HG02885 (cell line): Measurements from ENCODE around the gene TRIM60.
A peak's percentile ranks its signal among the peaks of the same experiment; 100 is the strongest.
"Not testable (repeated sequence)": the region's sequence is repeated elsewhere in the genome, so short reads cannot be mapped to it uniquely, and the experiment has no call there.

Experiments used
- ATAC-seq: cut with Tn5 transposase; IDR thresholded peaks from one replicate; pipeline ENCODE4 v1.9.1; 2021; ENCODE audit warnings: mild to moderate bottlenecking; ENCODE audit not compliant: unreplicated experiment, poor library complexity

The TRIM60 gene

DNA sequence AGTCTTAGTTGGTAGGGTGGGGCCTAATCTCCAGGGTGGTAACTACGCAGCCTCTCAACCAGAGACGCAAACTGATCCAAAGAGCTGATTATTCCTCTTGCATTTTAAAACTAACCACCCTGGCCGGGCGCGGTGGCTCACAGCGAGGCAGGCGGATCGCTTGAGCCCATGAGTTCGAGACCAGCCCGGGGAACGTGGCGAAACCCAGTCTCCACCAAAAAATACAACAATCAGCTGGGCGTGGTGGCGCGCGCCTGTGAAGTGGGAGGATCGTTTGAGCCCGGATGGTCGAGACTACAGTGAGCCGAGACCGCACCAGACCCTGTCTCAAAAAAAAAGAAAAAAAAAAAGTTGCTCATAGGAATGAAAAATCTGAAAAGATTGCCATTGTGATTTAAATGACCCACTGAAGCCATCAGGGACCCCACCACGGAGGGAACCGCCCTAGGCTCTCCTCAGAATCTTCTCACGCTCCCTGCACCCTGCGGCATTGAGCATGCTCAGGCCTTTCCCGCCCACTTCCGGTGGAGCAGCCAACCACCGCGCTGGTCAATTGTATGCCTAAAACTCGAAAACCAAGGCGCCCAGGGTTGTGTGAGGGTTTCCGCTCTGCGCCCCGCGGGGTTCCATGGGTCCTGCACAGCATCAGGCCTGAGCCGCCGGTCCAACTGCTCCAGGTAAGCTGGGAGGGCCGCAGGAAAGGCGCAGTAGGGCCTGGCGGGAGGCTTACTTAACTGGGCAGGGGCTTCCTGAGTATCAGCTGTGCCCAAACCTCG lies at the start of gene TRIM60:
Gene TRIM60 (plus strand): TSS at position 564 of the 776 bp plus-strand sequence. CDS start 8,074 bp downstream, outside the sequence.
- no peak for ATAC-seq

DNA sequence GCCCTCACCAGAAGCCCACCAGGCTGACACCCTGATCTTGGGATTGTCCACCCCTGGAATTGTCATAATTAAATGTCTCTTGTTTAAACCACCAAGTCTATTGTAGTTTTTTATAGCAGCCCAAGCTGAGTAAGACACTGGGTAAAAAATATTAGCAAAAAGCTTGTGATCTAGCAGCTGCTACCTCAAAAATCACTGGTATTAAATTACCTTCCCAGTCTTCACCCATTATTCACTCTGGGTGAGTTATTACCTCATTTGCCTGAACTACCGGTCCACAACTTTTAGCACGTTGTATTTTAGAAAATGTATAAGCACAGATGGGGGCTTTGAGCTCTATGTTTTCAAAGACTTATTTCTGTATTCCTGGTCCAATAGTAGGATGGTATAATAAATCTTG lies 42.3 kb upstream of the TRIM60 start:
- no peak for ATAC-seq

DNA sequence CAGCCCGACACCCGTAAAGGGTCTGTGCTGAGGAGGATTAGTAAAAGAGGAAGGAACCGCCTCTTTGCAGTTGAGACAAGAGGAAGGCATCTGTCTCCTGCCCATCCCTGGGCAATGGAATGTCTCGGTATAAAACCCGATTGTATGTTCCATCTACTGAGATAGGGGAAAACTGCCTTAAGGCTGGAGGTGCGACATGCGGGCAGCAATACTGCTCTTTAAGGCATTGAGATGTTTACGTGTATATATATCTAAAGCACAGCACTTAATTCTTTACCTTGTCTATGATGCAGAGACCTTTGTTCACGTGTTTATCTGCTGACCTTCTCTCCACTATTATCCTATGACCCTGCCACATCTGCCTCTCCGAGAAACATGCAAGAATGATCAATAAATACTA lies 41.0 kb upstream of the TRIM60 start:
- not testable (repeated sequence) for ATAC-seq

DNA sequence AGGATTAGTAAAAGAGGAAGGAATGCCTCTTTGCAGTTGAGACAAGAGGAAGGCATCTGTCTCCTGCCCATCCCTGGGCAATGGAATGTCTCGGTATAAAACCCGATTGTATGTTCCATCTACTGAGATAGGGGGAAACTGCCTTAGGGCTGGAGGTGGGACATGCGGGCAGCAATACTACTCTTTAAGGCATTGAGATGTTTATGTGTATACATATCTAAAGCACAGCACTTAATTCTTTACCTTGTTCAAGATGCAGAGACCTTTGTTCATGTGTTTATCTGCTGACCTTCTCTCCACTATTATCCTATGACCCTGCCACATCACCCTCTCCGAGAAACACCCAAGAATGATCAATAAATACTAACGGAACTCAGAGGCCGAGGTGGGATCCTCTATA lies 35.7 kb upstream of the TRIM60 start:
- ATAC-seq, result not testable (repeated sequence)

DNA sequence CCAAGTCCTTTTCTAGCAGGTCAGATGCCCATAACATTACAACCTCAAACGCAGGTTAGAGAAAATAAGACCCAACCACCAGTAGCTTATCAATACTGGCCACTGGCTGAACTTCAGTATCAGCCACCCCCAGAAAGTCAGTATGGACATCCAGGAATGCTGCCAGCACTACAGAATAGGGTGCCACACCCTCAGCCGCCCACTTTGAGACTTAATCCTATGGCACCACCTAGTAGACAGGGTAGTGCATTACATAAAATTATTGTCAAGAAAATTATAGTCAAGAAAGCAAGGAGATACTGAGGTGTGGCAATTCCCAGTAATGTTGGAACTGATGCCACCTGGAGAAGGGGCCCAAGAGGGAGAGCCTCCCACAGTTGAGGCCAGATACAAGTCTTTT lies 34.5 kb upstream of the TRIM60 start:
- ATAC-seq, result no peak

DNA sequence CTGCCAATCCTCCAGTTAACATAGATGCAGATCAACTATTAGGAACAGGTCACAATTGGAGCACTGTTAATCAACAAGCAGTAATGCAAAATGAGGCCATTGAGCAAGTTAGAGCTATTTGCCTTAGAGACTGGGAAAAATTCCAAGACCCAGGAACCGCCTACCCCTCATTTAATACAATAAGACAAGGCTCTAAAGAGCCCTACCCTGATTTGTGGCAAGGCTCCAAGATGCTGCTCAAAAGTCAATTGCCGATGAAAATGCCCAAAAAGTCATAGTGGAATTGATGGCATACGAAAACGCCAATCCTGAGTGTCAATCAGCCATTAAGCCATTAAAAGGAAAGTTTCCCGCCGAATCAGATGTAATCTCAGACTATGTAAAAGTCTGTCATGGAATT lies 33.9 kb upstream of the TRIM60 start:
- ATAC-seq, result no peak

DNA sequence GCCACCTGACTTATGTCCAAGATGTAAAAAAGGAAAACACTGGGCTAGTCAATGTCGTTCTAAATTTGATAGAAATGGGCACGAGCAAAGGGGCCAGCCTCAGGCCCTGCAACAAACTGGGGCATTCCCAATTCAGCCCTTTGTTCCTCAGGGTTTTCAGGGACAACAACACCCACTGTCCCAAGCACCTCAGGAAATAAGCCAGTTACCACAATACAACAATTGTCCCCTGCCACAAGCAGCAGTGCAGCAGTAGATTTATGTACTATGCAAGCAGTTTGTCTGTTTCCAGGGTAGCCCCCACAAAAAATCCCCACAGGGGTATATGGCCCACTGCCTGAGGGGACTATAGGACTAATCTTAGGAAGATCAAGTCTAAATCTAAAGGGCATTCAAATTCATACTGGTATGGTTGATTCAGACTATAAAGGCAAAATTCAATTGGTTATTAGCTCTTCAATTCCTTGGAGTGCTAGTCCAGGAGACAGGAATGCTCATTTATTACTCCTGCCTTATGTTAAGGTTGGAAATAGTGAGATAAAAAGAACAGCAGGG lies 33.2 kb upstream of the TRIM60 start:
- not testable (repeated sequence) for ATAC-seq

DNA sequence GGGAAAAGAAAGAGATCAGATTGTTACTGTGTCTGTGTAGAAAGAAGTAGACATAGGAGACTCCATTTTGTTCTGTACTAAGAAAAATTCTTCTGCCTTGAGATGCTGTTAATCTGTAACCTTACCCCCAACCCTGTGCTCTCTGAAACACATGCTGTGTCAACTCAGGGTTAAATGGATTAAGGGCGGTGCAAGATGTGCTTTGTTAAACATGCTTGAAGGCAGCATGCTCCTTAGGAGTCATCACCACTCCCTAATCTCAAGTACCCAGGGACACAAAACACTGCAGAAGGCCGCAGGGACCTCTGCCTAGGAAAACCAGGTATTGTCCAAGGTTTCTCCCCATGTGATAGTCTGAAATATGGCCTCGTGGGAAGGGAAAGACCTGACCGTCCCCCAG lies 29.8 kb upstream of the TRIM60 start:
- ATAC-seq, result not testable (repeated sequence)

DNA sequence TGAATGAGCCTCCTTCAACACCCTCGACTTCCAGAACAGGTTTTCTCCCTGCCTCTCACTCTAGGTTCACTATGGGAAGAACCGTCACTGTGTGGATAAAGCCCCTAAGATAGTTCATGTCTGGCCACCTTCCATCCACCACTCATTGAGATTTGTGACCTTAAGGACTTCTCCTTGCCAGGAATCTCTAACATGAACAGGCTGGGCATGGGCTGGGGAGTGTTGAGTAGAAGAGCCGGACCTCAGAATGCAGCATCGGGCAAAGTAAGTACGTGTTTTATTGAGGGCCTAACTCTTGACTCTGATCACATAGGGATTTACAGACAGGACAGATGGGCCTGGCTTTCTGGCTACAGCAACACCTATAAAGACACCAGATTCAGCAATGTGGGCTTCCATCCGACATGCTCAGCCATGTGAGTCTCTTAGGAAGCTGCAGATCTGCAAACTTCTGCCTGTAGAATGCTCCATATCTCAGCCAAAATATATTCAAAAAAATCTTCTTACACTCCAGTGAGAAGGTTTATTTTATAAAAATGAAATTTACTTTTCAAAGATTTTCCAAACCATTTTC lies 26.4 kb upstream of the TRIM60 start:
- no peak for ATAC-seq

DNA sequence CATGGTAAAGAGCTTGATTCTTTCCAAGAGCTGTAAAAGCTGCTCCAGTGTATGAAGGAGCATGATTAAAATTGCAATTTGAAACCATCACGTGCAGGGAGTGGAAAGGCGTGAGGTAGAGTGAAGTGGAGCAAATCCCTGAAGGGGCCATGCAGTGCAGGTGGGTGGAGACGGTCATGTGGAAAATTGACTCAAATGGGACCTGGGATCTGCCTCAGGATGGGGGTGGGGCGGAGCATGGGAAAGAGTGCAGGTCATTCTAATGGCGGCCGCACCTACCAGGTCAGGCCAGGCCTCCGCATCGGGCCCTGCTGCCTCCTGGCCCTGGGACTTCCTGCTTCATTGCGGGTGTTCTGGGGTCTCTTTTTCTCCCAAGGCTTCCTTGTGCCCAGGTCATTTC lies 25.3 kb upstream of the TRIM60 start:
- no peak for ATAC-seq

DNA sequence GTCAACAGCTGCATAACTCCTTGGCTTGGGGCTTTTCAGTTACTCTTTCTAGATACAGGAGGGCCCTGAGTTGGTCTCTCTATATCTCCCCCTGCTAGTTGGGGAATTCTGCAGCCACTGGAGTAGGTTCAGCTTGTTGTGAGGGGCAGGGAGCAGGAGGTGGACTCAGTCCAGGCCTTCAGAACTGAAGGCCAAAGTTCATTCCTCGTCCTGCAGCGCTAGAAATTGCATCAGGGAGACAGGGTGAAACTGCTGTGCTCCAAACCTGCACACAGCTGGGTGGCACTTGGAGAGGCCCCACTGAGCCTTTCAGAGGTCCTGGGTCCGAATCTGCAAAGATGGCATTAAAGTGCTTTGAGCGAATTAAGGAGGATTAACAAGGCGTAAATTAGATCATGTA lies 24.9 kb upstream of the TRIM60 start:
- no peak for ATAC-seq

DNA sequence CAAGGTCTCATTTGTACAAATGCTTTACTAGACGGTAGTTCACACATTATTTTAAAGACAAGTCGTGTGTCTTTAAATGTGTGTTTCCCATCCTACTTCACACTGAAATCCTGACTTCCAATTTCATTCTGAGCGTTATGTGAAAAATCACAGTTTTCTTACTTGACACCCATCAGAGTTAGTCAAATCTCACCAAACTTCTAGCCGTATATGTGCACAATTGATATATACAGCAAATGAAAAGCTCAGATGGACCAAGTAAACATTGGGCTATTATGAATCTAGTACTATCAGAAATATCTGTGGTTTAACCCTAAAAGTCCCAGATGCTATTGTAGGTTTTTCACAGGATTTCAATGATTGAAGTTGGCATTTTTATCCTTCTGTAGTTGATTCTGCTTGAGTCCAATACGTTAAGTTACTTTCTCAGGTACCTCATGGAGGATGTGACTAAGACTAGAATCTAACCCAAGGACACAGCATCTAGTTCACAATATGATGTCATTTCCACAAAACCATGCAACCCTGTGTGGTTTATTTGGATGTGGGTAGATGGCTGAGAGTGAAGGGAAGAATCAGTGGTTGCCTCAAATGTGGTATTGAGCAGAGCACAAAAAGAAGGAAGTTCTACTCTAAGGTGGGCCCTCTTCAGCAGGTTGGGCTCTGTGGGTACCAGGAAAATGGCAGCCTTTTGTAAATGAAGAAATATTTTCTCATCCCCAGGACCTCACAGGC lies 22.1 kb upstream of the TRIM60 start:
- peak; percentile 73 for ATAC-seq

DNA sequence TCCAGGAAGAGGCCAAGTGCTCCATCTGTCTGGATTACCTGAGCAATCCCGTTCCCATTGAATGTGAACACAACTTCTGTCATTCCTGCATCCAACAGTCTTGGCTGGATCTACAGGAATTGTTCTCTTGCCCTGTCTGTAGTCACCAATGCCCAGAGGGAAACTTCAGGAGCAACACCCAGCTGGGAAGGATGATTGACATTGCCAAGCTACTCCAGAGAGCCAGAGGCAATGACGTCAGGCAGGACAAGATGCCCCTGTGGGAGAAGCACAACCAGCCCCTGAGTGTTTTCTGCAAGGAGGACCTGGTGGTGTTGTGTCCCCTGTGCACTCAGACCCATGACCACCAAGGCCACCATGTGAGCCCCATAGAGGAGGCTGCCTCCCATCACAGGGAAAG lies 21.3 kb upstream of the TRIM60 start:
- ATAC-seq, result no peak

DNA sequence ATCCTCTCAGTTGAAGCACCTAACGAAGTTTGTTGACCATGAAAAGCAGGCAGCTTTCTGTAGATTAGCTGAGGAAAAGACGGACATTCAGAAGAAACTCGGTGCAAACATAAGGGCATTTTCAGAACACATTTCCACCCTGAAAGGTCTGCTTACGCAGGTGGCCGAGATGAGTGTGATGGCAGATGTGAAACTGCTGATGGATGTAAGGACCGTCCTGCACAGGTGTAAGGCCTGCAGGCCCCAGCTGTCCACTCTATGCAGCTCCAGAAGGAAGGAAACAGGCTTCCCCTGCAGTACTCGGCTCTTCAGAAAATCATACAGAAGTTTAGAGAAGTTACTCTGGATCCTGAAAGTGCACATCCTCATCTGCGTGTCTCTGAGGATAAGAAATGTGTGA lies 20.8 kb upstream of the TRIM60 start:
- no peak for ATAC-seq

DNA sequence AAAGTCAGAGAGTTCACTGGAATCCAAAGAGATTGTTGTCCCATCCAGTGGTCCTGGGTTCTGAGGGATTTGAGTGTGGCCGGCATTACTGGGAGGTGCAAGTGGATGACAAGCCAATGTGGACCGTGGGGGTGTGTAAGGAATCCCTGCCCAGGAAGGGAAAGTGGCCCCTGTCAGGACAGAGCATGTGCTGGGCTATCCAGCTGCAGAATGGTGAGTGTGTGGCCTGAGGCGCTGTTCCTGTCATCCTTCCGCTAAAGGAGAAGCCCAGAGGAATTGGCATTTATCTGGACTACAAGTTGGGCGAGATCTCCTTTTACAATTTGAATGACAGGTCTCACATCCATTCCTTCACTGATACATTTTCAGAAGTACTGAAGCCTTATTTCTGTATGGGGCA lies 20.4 kb upstream of the TRIM60 start:
- ATAC-seq, result no peak

DNA sequence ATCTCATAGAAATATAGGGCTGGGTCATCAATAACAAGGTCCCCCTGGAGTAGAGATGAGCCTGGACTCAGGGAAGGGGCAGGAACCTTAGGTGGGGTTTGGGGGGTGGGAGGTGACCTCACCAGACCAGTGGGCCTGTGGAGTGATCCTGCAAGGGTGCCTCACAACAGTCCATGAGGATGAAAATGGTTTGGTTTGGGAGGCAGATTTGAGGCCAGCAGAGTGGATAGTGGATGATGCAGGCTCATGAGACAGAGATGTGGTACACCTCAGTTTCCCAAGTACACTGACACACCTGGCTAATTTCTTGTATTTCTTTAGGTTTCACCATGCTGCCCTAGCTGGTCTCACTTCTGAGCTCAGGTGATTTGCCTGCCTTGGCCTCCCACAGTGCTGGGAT lies 18.1 kb upstream of the TRIM60 start:
- ATAC-seq, result no peak

DNA sequence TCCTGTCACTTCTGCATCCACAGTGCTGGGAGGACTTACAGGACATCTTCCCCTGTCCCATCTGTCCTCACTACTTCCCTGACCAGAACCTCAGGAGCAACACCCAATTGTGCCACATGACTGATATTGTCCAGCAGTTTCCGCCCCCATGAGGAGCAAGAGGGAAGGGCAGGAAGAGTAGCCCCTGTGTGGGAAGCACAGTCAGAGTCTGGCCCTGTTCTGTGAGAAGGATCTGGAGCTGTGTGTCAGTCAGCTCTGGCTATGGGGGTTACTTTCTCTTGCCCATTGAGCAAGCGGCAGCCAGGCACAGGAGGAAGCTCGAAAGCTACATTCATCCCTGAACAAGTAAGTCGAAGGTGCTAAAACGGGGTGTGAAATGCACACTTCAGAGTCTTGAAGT lies 14.8 kb upstream of the TRIM60 start:
- peak; percentile 70 for ATAC-seq

DNA sequence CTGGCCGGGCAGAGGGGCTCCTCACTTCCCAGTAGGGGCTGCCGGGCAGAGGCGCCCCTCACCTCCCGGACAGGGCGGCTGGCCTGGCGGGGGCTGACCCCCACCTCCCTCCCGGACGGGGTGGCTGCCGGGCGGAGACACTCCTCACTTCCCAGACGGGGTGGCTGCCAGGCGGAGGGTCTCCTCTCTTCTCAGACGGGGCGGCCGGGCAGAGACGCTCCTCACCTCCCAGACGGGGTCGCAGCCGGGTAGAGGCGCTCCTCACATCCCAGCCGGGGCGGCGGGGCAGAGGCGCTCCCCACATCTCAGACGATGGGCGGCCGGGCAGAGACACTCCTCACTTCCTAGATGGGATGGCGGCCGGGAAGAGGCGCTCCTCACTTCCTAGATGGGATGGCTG lies 11.8 kb upstream of the TRIM60 start:
- ATAC-seq, result not testable (repeated sequence)

DNA sequence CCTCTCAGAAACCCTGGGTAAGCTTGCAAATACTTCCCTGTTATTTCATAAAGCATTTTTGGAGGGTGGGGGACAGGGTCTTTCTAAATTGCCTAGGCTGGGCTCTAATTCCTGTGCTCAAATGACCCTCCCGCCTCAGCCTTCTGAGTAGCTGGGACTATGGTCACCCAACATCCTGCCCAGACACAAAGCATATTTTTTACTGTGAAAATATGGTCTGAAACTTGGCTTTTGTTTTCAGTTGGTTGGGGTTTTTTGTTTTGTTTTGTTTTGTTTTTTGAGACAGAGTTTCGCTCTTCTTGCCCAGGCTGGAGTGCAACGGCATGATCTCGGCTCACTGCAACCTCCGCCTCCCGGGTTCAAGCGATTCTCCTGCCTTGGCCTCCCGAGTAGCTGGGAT lies 6.0 kb upstream of the TRIM60 start:
- ATAC-seq, result not testable (repeated sequence)

DNA sequence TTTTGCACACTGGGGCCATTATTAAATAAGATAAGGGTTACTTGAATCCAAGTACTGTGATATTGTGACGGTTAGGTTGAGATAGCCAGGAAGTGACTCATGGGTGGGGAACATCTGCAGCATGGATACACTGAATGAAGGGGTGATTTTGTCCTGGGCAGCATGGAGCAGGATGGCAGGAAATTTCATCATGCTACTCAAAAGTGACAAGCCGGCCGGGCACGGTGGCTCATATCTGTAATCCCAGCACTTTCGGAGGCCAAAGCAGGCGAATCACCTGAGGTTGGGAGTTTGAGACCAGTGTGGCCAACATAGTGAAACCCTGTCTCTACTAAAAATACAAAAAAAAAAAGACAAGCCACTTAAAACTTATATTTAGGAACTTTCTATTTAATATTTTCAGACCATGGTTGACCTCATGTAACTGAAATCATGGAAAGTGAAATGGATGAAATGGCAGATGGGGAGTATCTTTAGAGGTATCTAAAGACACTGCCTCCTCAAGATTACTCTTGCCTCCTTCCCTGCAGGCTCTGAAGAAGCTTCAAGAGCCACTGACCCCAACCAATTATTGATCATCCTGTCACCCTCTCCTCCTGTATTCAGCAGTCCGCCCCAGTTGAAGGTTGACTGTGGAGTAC lies 3.9 kb upstream of the TRIM60 start:
- ATAC-seq, result no peak

DNA sequence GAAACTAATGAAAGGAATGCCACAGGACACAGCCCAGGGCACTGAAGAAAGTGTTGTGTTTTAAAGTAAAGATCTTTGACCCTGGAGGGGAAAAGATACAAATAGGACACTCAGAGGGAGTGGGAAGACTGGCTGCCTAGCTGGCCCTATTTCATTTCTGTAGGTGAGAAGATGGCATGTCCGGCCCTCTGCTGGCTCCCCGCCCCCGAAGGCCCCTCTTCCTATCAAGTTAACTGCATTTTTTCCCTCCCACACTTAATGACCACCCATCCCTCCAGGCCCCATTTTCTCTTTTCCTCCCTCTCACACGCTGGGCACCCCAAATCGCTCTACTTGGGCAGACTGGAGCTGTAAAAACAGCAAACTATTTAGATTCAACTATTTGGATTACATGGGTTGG lies 16.4 kb downstream of the TRIM60 start:
- ATAC-seq, result no peak
